SU-DHL-6 (cell line): Measurements from ENCODE around the gene UACA.

Experiments used
- EZH2phosphoT487 ChIP-seq: fragments of 200-600 bp; sonication (generic), shearing (Covaris generic); conservative IDR thresholded peaks from 2 replicates; pipeline ENCODE4 v1.6.1; 2018; ENCODE audit warnings: mild to moderate bottlenecking, antibody characterized with exemption, low read length, moderate library complexity, mixed read lengths
- TF ChIP-seq, protein P1 (sequence below): fragments of 200-600 bp; sonication (generic); IDR thresholded peaks from one replicate; pipeline ENCODE4 v1.5.1; 2017; ENCODE audit warnings: antibody characterized with exemption, mild to moderate bottlenecking, low read length, moderate library complexity; ENCODE audit not compliant: insufficient read depth, poor library complexity, severe bottlenecking

GRCh38 chr15:70758790-70759462, 4.4 kb downstream of the UACA start:
- TF ChIP-seq, protein P1, sequence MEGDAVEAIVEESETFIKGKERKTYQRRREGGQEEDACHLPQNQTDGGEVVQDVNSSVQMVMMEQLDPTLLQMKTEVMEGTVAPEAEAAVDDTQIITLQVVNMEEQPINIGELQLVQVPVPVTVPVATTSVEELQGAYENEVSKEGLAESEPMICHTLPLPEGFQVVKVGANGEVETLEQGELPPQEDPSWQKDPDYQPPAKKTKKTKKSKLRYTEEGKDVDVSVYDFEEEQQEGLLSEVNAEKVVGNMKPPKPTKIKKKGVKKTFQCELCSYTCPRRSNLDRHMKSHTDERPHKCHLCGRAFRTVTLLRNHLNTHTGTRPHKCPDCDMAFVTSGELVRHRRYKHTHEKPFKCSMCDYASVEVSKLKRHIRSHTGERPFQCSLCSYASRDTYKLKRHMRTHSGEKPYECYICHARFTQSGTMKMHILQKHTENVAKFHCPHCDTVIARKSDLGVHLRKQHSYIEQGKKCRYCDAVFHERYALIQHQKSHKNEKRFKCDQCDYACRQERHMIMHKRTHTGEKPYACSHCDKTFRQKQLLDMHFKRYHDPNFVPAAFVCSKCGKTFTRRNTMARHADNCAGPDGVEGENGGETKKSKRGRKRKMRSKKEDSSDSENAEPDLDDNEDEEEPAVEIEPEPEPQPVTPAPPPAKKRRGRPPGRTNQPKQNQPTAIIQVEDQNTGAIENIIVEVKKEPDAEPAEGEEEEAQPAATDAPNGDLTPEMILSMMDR, result no peak
- TF ChIP-seq EZH2phosphoT487, result no peak
